ENCODE measurements around the gene FUBP1. TPM values are rescaled to one million over a fixed set of nuclear protein-coding genes. Genes with fewer than 3 reads are reported as not detected.

Gene FUBP1
- total RNA-seq (2021) (175 to 208 TPM (median 176 TPM) in 3 replicates), Bru-seq, nascent RNA (percentile 99 among the genes with signal in this experiment)
- long read RNA-seq, experiment 1, transcript FUBP1-203 (20 exons, 2,378 nt) = major isoform, 105 of 537 reads
- long read RNA-seq, experiment 1, partial matches to known transcripts = 72 of 537 reads
- long read RNA-seq, experiment 1, other reads (novel, unspliced or antisense) = 356 of 537 reads
- long read RNA-seq, experiment 2, partial matches to known transcripts = 45 of 138 reads
- long read RNA-seq, experiment 2, other reads (novel, unspliced or antisense) = 93 of 138 reads
- long read RNA-seq, experiment 3, transcript FUBP1-203 (20 exons, 2,378 nt) = major isoform, 5 of 32 reads
- long read RNA-seq, experiment 3, partial matches to known transcripts = 5 of 32 reads
- long read RNA-seq, experiment 3, other reads (novel, unspliced or antisense) = 22 of 32 reads

- no peaks in the 10 kb centered on the region for H3K9me3 Mint-ChIP-seq
- no peaks in the 10 kb centered on the region for H3K27me3 Mint-ChIP-seq (ENCODE audit: low read depth)
- CTCF ChIA-PET = interaction anchor here (0.9 to 2.8 kb wide), 3 partner anchors 26 to 135 kb away, joined by 3 to 14 read pairs (median 10); partner anchors contain the start of gene DNAJB4
- H3K27ac Mint-ChIP-seq = no peak within 1 kb of the TSS
- ATAC-seq (peak; percentile 92), DNase-seq (ENCODE audit: low spot score) (peak; percentile 95)
- POLR2A ChIA-PET = interaction anchor here (0.6 to 2.1 kb wide), 10 partner anchors 10 to 120 kb away, joined by 3 to 15 read pairs (median 4); partner anchors contain the start of genes DNAJB4 and NEXN
- no peak within 1 kb of the TSS for H3K4me3 Mint-ChIP-seq
- H3K36me3 Mint-ChIP-seq = peaks cover 12% of the 10 kb centered on the region
- H3K4me1 Mint-ChIP-seq = peaks cover 54% of the 10 kb centered on the region
- peak; percentile 93 for TF ChIP-seq SMAD3 (CRISPR knock-in tag; IDR thresholded peaks at IDR 0.05; ENCODE audit: borderline replicate concordance)
- TF ChIP-seq ZNF416 (CRISPR knock-in tag; IDR thresholded peaks at IDR 0.05) = peak; percentile 15; the same call in 1 of the 2 replicates
- peak; percentile 76 for TF ChIP-seq HMGXB4 (CRISPR knock-in tag; IDR thresholded peaks at IDR 0.05)
- TF ChIP-seq TEAD1 (CRISPR knock-in tag; IDR thresholded peaks at IDR 0.05) = no peak; the same call in 1 of the 2 replicates
- TF ChIP-seq TP53 (CRISPR knock-in tag; IDR thresholded peaks at IDR 0.05) = no peak
- TF ChIP-seq, protein P1, sequence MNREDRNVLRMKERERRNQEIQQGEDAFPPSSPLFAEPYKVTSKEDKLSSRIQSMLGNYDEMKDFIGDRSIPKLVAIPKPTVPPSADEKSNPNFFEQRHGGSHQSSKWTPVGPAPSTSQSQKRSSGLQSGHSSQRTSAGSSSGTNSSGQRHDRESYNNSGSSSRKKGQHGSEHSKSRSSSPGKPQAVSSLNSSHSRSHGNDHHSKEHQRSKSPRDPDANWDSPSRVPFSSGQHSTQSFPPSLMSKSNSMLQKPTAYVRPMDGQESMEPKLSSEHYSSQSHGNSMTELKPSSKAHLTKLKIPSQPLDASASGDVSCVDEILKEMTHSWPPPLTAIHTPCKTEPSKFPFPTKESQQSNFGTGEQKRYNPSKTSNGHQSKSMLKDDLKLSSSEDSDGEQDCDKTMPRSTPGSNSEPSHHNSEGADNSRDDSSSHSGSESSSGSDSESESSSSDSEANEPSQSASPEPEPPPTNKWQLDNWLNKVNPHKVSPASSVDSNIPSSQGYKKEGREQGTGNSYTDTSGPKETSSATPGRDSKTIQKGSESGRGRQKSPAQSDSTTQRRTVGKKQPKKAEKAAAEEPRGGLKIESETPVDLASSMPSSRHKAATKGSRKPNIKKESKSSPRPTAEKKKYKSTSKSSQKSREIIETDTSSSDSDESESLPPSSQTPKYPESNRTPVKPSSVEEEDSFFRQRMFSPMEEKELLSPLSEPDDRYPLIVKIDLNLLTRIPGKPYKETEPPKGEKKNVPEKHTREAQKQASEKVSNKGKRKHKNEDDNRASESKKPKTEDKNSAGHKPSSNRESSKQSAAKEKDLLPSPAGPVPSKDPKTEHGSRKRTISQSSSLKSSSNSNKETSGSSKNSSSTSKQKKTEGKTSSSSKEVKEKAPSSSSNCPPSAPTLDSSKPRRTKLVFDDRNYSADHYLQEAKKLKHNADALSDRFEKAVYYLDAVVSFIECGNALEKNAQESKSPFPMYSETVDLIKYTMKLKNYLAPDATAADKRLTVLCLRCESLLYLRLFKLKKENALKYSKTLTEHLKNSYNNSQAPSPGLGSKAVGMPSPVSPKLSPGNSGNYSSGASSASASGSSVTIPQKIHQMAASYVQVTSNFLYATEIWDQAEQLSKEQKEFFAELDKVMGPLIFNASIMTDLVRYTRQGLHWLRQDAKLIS (CRISPR knock-in tag; IDR thresholded peaks at IDR 0.05; ENCODE audit: borderline replicate concordance) = no peak
- 0 out of 2 replicates have a peak, but pooled peaks have one; percentile 26 for TF ChIP-seq SMAD4 (CRISPR knock-in tag; IDR thresholded peaks at IDR 0.05)
- TF ChIP-seq FOXJ3 (CRISPR knock-in tag; IDR thresholded peaks at IDR 0.05; ENCODE audit: borderline replicate concordance) = no peak
- no peak for TF ChIP-seq IRF1 (CRISPR knock-in tag; IDR thresholded peaks at IDR 0.05)
- no peak; the same call in 1 of the 2 replicates for TF ChIP-seq ARID4B (CRISPR knock-in tag; IDR thresholded peaks at IDR 0.05; ENCODE audit: borderline replicate concordance)
- no peak for TF ChIP-seq KAT7 (CRISPR knock-in tag; IDR thresholded peaks at IDR 0.05; ENCODE audit: borderline replicate concordance)
- no peak for TF ChIP-seq ERG (CRISPR knock-in tag; IDR thresholded peaks at IDR 0.05)
- TF ChIP-seq, protein P2, sequence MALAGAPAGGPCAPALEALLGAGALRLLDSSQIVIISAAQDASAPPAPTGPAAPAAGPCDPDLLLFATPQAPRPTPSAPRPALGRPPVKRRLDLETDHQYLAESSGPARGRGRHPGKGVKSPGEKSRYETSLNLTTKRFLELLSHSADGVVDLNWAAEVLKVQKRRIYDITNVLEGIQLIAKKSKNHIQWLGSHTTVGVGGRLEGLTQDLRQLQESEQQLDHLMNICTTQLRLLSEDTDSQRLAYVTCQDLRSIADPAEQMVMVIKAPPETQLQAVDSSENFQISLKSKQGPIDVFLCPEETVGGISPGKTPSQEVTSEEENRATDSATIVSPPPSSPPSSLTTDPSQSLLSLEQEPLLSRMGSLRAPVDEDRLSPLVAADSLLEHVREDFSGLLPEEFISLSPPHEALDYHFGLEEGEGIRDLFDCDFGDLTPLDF (CRISPR knock-in tag; IDR thresholded peaks at IDR 0.05) = no peak
- no peak for TF ChIP-seq ZNF219 (CRISPR knock-in tag; IDR thresholded peaks at IDR 0.05; ENCODE audit: borderline replicate concordance)
- TF ChIP-seq, protein P3, sequence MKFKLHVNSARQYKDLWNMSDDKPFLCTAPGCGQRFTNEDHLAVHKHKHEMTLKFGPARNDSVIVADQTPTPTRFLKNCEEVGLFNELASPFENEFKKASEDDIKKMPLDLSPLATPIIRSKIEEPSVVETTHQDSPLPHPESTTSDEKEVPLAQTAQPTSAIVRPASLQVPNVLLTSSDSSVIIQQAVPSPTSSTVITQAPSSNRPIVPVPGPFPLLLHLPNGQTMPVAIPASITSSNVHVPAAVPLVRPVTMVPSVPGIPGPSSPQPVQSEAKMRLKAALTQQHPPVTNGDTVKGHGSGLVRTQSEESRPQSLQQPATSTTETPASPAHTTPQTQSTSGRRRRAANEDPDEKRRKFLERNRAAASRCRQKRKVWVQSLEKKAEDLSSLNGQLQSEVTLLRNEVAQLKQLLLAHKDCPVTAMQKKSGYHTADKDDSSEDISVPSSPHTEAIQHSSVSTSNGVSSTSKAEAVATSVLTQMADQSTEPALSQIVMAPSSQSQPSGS (CRISPR knock-in tag; IDR thresholded peaks at IDR 0.05; ENCODE audit: borderline replicate concordance, low read depth) = no peak
- no peak for TF ChIP-seq NR3C1 (CRISPR knock-in tag; conservative IDR thresholded peaks at IDR 0.05; ENCODE audit: low read depth)
- 0 out of 2 replicates have a peak, but pooled peaks have one; percentile 59 for TF ChIP-seq MYBL2 (CRISPR knock-in tag; IDR thresholded peaks at IDR 0.05)
Observed at GRCh38 chr1:77978969-77979876, at the start of gene FUBP1. FUBP1 (minus strand) TSS chr1:77979072; CDS start chr1:77979004, 68 bp downstream.

All from WTC11 (cell line).